Tibial nerve (tissue), 4 donors: ENCODE measurements around the gene APLP1. TPM values are rescaled to one million over a fixed set of nuclear protein-coding genes. Genes with fewer than 3 reads are reported as not detected.

Experiments
- DNase-seq, 2 donors: peaks; one replicate each; pipeline ENCODE4 v3.0.0-alpha.2; 2019; ENCODE audit warnings: low spot score in 2 of 2
- H3K27ac ChIP-seq, 4 donors: fragments of 200-600 bp; sonication (generic) in 3 of 4; one replicate each; pipeline ENCODE4 v1.5.1; 2017 to 2019; ENCODE audit warnings: mild to moderate bottlenecking in 1 of 4
- H3K27me3 ChIP-seq, 2 donors: fragments of 200-600 bp; sonication (generic) in 1 of 2; one replicate each; pipeline versions ENCODE4 v1.5.1 to v1.6.0; 2017 to 2019
- H3K36me3 ChIP-seq, 3 donors: fragments of 200-600 bp; sonication (generic); one replicate each; pipeline ENCODE4 v1.5.1; 2018 to 2019
- H3K4me1 ChIP-seq, 4 donors: fragments of 200-600 bp; sonication (generic) in 3 of 4; one replicate each; pipeline ENCODE4 v1.5.1; 2017 to 2019
- H3K4me3 ChIP-seq, 4 donors: fragments of 200-600 bp; sonication (generic) in 3 of 4; one replicate each; pipeline ENCODE4 v1.5.1; 2017 to 2019; ENCODE audit warnings: mild to moderate bottlenecking in 1 of 4, moderate library complexity in 1 of 4
- H3K9me3 ChIP-seq, 4 donors: fragments of 200-600 bp; sonication (generic) in 3 of 4; one replicate each; pipeline ENCODE4 v1.5.1; 2017 to 2019
- EP300 ChIP-seq, 2 donors: sonication (generic); formaldehyde crosslinking; IDR thresholded peaks; one replicate each; pipeline ENCODE4 v1.6.1; 2017; ENCODE audit warnings: antibody characterized with exemption in 2 of 2, mild to moderate bottlenecking in 1 of 2
- POLR2A ChIP-seq, 2 donors: fragments of 450-650 bp; IDR thresholded peaks; one replicate each; pipeline ENCODE4 v1.6.1; 2017; ENCODE audit warnings: antibody characterized with exemption in 2 of 2, mild to moderate bottlenecking in 2 of 2, moderate library complexity in 2 of 2
- WGBS, 2 donors: methylation state at CpG; one replicate each; pipeline ENCODE4 v1.1.5; 2018; 5-methylcytosine and 5-hydroxymethylcytosine counted together
- total RNA-seq, 4 donors: library from RNA; depleted of rRNA; stranded (reverse); fragments of >200 nt; gene quantifications; one replicate each; pipeline ENCODE4 v1.1.0, GENCODE V29; 2016
- TF ChIP-seq, protein P1 (sequence below), 5 experiments: fragments of 200-600 bp in 3 of 5; fragments of 450-650 bp in 2 of 5; sonication (generic) in 3 of 5; IDR thresholded peaks; one replicate each; pipeline ENCODE4 v1.5.1; 2016 to 2019; ENCODE audit warnings: antibody characterized with exemption in 5 of 5, mild to moderate bottlenecking in 3 of 5, moderate library complexity in 2 of 5

APLP1 gene
- total RNA-seq = 10 to 100 TPM in 2 of 4 donors, 1 to 10 TPM in 2; 8.7 to 19.7 (median 10.7) TPM

DNA sequence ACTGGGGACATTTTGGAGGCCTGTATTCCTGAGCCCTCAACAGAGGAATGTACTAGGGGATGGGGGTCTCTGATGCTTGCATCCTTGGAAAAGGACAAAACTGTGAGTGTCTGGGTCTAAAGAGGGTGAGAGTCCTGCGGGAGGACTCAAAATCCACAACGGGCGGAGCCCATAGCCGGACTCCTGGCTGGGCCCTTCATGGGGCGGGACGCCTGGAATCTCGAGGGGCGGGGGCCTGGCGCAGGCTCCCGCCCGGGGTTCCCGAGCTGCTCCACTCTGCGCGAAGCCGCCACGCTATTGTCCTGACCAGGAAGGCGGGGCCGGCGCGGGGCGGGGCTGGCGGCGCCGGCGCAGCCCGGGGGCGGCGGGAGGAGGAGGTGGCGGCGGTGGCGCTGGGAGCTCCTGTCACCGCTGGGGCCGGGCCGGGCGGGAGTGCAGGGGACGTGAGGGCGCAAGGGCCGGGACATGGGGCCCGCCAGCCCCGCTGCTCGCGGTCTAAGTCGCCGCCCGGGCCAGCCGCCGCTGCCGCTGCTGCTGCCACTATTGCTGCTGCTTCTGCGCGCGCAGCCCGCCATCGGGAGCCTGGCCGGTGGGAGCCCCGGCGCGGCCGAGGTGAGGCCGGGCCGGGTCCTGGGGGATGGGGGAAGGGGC, at the start of gene APLP1:
Gene APLP1 (plus strand): TSS at position 403 of the 651 bp plus-strand sequence. CDS start 63 bp downstream, at position 466.
- H3K4me1 ChIP-seq = peaks cover 0 to 29% (median 17%) of the 10 kb centered on the region in 4 donors
- 0 to 1% methylated on average over 17 to 35 of the region's 60 CpGs for WGBS, 2 donors
- no peak for TF ChIP-seq EP300 (IDR thresholded peaks at IDR 0.05)
- TF ChIP-seq POLR2A (IDR thresholded peaks at IDR 0.05) = no peak
- TF ChIP-seq, protein P1, sequence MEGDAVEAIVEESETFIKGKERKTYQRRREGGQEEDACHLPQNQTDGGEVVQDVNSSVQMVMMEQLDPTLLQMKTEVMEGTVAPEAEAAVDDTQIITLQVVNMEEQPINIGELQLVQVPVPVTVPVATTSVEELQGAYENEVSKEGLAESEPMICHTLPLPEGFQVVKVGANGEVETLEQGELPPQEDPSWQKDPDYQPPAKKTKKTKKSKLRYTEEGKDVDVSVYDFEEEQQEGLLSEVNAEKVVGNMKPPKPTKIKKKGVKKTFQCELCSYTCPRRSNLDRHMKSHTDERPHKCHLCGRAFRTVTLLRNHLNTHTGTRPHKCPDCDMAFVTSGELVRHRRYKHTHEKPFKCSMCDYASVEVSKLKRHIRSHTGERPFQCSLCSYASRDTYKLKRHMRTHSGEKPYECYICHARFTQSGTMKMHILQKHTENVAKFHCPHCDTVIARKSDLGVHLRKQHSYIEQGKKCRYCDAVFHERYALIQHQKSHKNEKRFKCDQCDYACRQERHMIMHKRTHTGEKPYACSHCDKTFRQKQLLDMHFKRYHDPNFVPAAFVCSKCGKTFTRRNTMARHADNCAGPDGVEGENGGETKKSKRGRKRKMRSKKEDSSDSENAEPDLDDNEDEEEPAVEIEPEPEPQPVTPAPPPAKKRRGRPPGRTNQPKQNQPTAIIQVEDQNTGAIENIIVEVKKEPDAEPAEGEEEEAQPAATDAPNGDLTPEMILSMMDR (IDR thresholded peaks at IDR 0.05) = no peak
- H3K4me3 ChIP-seq = peak within 1 kb of the TSS; percentile 31 to 58 (median 36)
- H3K27me3 ChIP-seq = peaks cover 0 to 70% of the 10 kb centered on the region in 2 donors
- no peaks in the 10 kb centered on the region for H3K9me3 ChIP-seq
- H3K36me3 ChIP-seq = no peaks in the 10 kb centered on the region
- peak within 1 kb of the TSS in 1 of 4 donors; percentile 61 for H3K27ac ChIP-seq
- DNase-seq = no peak

DNA sequence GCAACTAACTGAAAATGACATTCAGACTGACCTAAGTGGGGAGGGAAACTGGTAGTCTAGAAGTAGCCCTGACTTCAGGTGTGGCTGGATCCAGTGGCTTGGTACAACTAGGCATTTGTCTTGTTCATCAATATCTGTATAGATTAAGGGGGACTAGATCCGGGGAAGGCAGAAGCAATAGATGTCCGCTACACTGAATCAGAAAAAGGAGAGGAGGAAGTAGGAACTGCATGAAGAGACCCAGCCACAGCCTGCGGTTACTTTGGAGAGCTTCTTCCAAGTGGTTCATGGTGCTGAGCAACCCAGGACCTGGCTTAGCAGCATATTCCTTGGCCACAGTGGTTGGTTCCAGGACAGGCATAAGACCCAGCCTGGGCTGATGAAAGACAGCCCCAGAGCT, 45.8 kb upstream of the APLP1 start:
- 72 to 85% methylated on average over 3 of the region's 3 CpGs for WGBS, 2 donors
- Histone ChIP-seq H3K27me3 (peaks cover 0 to 32% of the 10 kb centered on the region in 2 donors), H3K36me3 (no peaks in the 10 kb centered on the region), H3K27ac (no peak overlapping the region), H3K4me1 (no peaks in the 10 kb centered on the region), H3K4me3 (no peak overlapping the region), H3K9me3 (no peaks in the 10 kb centered on the region)
- TF ChIP-seq POLR2A (IDR thresholded peaks at IDR 0.05) = no peak
- TF ChIP-seq, protein P1 (IDR thresholded peaks at IDR 0.05) = no peak
- no peak for TF ChIP-seq EP300 (IDR thresholded peaks at IDR 0.05)
- DNase-seq = no peak

DNA sequence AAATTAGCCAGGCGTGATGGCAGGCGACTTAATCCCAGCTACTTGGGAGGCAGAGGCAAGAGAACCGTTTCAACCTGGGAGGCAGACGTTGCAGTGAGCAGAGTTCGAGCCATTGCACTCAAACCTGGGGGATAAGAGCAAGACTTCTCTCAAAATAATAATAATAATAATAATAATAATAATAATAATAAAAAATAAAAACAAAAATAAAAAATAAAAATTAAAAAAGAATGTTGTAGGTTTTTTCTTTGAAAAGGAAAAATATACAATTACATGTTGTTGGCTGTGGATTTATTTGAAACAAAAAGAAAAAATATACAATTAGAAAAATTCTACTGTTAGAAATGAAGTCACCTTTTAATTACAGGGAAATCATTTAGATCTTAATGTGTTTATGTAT, 44.2 kb upstream of the APLP1 start:
- H3K4me1 ChIP-seq = no peaks in the 10 kb centered on the region
- 80 to 85% methylated on average over 5 of the region's 5 CpGs for WGBS, 2 donors
- TF ChIP-seq, protein P1 (IDR thresholded peaks at IDR 0.05) = no peak
- no peak for TF ChIP-seq EP300 (IDR thresholded peaks at IDR 0.05)
- TF ChIP-seq POLR2A (IDR thresholded peaks at IDR 0.05) = no peak

DNA sequence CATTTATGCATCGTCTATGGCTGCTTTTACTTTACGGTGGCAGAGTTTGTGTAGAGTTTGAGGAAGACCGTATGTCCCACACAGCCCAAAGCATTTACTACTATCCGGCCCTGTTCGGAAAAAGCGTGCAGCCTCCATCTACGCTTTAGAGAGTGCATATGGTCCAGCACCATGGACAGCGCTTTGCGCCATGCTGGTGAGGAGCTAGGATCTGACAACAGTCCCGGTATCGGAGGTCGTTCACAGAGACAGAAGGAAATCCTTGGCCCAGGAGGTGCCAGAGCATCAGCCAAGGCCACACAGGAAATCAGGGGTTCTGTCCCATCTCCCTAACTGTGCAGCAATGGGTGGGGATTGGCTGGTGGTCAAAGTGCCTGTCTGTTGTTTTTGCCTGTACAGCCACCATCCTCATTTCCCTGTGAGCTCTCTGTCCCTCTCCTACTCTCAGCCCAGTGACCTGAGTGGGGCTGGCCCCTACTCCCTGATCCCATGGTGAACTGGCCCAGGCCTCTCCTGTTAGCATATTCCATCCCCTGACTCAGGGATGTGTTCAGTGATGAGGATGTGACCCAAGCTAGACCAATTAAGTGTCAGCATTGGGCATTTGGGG, 39.6 kb upstream of the APLP1 start:
- Histone ChIP-seq H3K4me3 (no peak overlapping the region), H3K27me3 (peaks cover 0 to 32% of the 10 kb centered on the region in 2 donors), H3K36me3 (no peaks in the 10 kb centered on the region), H3K27ac (no peak overlapping the region), H3K4me1 (no peaks in the 10 kb centered on the region), H3K9me3 (no peaks in the 10 kb centered on the region)
- peak in 1 of 2 donors; percentile 59 for DNase-seq
- TF ChIP-seq, protein P1 (IDR thresholded peaks at IDR 0.05) = no peak
- TF ChIP-seq EP300 (IDR thresholded peaks at IDR 0.05) = no peak
- TF ChIP-seq POLR2A (IDR thresholded peaks at IDR 0.05) = no peak
- WGBS, 2 donors = 9 to 10% methylated on average over 12 of the region's 12 CpGs

More for the DNA sequence above, 44.2 kb upstream of the APLP1 start:
- peaks cover 0 to 23% of the 10 kb centered on the region in 2 donors for H3K27me3 ChIP-seq
- H3K9me3 ChIP-seq = no peaks in the 10 kb centered on the region
- H3K4me3 ChIP-seq = no peak overlapping the region
- DNase-seq = no peak
- no peak overlapping the region for H3K27ac ChIP-seq
- H3K36me3 ChIP-seq = no peaks in the 10 kb centered on the region

DNA sequence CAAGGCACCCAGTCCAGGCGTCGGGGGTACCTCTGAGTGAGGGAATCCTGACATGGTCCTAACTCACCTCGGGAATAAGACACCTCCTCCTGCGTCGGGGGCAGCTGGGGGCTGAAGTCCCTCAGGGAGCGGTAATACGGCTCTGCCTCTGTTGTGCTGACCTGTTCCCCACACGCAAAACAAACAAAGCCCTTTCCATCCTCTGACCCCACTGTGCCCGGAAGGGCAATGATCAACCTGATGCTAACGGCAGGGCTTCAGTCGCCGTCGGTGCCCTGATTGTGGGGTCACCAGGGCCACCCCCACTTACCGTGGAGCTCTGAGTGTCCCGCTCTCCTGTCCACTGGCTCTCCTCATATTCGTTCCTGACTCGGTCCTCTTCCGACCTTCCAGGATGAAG, 37.4 kb upstream of the APLP1 start:
- Histone ChIP-seq H3K4me1 (no peaks in the 10 kb centered on the region), H3K4me3 (no peak overlapping the region), H3K27ac (no peak overlapping the region), H3K27me3 (peaks cover 0 to 29% of the 10 kb centered on the region in 2 donors), H3K36me3 (no peaks in the 10 kb centered on the region), H3K9me3 (no peaks in the 10 kb centered on the region)
- 67 to 73% methylated on average over 18 of the region's 18 CpGs for WGBS, 2 donors
- TF ChIP-seq, protein P1 (IDR thresholded peaks at IDR 0.05) = no peak
- TF ChIP-seq POLR2A (IDR thresholded peaks at IDR 0.05) = no peak
- DNase-seq = no peak
